Caco-2 (cell line): Measurements from ENCODE around the gene SPNS2. TPM values are rescaled to one million over a fixed set of nuclear protein-coding genes. Genes with fewer than 3 reads are reported as not detected.

ENCODE experiments used
- BruUV-seq: library from RNA; stranded (reverse); fragments of 400-500 nt; replicated peaks from 2 replicates; lab custom pipeline; 2021; lab: Mats Ljungman, UMichigan
- CTCF ChIA-PET: fragments of 300-600 bp; sonication (Branson Sonifier 250); formaldehyde crosslinking; loops from one replicate; lab custom pipeline; 2022; ENCODE audit warnings: antibody characterized with exemption; lab: Charles Lee
- POLR2A ChIA-PET: fragments of 300-600 bp; sonication (Branson Sonifier 250); formaldehyde crosslinking; loops from one replicate; lab custom pipeline; 2022; ENCODE audit warnings: antibody characterized with exemption; lab: Charles Lee
- DNase-seq, 2 experiments: peaks; one replicate each; pipeline versions ENCODE4 v3.0.0 to v3.0.0-alpha.2; 2020 to 2022
- H3K27me3 ChIP-seq: replicated peaks from 2 replicates; pipeline ENCODE4 v1.6.0; 2011; ENCODE audit warnings: low read length; ENCODE audit not compliant: control insufficient read depth, insufficient read depth
- H3K36me3 ChIP-seq: 2 replicates; pipeline ENCODE4 v1.5.1; 2011; ENCODE audit warnings: low read length; ENCODE audit not compliant: control insufficient read depth, insufficient read depth
- H3K4me1 ChIP-seq: fragments of 250-450 bp; sonication (Bioruptor Pico); 2 replicates; pipeline ENCODE4 v1.5.1; 2020; ENCODE audit warnings: mild to moderate bottlenecking
- H3K4me3 ChIP-seq: 2 replicates; pipeline ENCODE4 v1.5.1; 2011; ENCODE audit warnings: low read depth, mild to moderate bottlenecking, control low read depth, low read length
- H3K9me3 ChIP-seq: fragments of 250-450 bp; sonication (Bioruptor Pico); 2 replicates; pipeline ENCODE4 v1.5.1; 2020; ENCODE audit warnings: mild to moderate bottlenecking, moderate library complexity
- H3K27ac Mint-ChIP-seq: one replicate; pipeline ENCODE4 v1.8.0; 2022; ENCODE audit warnings: mixed read lengths; ENCODE audit not compliant: unreplicated experiment
- H3K27me3 Mint-ChIP-seq: one replicate; pipeline ENCODE4 v1.8.0; 2022; ENCODE audit warnings: mixed read lengths; ENCODE audit not compliant: insufficient read depth, unreplicated experiment
- H3K36me3 Mint-ChIP-seq: one replicate; pipeline ENCODE4 v1.8.0; 2022; ENCODE audit warnings: mild to moderate bottlenecking, mixed read lengths; ENCODE audit not compliant: insufficient read depth, unreplicated experiment
- H3K4me1 Mint-ChIP-seq: one replicate; pipeline ENCODE4 v1.8.0; 2022; ENCODE audit warnings: low read depth, mixed read lengths; ENCODE audit not compliant: unreplicated experiment
- H3K4me3 Mint-ChIP-seq: one replicate; pipeline ENCODE4 v1.8.0; 2022; ENCODE audit warnings: mild to moderate bottlenecking, moderate library complexity, mixed read lengths; ENCODE audit not compliant: unreplicated experiment
- H3K9me3 Mint-ChIP-seq: one replicate; pipeline ENCODE4 v1.8.0; 2022; ENCODE audit warnings: mixed read lengths; ENCODE audit not compliant: unreplicated experiment
- intact Hi-C: fragments of 100-400 bp; cut with micrococcal nuclease; formaldehyde crosslinking; loops from one replicate; pipeline ENCODE4 v1.10.0; 2022; ENCODE audit not compliant: unreplicated experiment
- total RNA-seq: library from RNA; stranded (reverse); gene quantifications from 2 replicates; pipeline ENCODE4 v1.2.3, GENCODE V29; 2022
- TF ChIP-seq, protein P1 (sequence below), 2 experiments: fragments of 200-600 bp in 1 of 2; IDR thresholded peaks; 1 replicate in 1 of 2; 2 replicates in 1 of 2; pipeline versions ENCODE4 v1.5.1 to v1.8.0; 2011 to 2022; ENCODE audit warnings: antibody characterized with exemption in 1 of 2, control low read depth in 1 of 2, inconsistent platforms in 1 of 2, low read depth in 1 of 2, low read length in 1 of 2, mild to moderate bottlenecking in 1 of 2, moderate library complexity in 1 of 2; ENCODE audit not compliant: insufficient read depth in 1 of 2, severe bottlenecking in 1 of 2, unreplicated experiment in 1 of 2

Gene SPNS2
- total RNA-seq, 1 experiment from 2014 or later: 1.00 TPM

DNA sequence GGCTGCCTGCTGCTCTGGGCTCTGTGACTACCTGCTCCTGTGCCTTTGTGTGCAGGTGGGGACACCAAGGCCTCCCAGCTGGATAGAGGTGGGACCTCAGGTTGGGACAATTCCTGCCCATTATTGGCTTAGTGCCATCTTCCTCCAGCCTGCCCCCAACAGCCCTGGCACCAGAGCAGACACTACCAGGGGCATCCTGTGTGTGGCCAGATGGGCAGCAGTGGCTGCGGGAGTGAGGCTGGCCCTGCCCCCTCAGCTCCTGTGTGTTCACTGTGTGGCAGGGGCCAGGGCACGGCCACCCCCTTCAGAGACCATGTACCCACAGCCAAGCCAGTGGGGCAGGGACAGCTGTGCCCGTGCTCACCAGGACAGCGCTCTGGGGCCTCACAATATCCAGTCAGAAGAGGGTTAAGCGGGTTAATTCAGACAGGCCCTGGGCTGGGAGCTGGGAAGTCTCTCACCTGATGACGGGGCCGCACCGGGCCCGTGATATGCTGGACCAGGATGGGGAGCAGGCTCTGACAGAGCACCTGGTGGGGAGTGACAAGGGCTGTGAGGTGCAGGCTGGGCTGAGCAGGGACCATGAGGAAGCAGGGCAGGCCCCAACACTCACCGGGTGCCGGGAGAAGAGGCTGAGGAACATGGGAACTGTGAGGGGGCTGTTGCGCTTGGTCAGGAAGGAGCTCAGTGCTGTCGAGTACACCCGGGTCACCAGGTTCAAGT lies 43.5 kb downstream of the SPNS2 start:
- H3K27me3 Mint-ChIP-seq: no peaks in the 10 kb centered on the region
- TF ChIP-seq, protein P1, sequence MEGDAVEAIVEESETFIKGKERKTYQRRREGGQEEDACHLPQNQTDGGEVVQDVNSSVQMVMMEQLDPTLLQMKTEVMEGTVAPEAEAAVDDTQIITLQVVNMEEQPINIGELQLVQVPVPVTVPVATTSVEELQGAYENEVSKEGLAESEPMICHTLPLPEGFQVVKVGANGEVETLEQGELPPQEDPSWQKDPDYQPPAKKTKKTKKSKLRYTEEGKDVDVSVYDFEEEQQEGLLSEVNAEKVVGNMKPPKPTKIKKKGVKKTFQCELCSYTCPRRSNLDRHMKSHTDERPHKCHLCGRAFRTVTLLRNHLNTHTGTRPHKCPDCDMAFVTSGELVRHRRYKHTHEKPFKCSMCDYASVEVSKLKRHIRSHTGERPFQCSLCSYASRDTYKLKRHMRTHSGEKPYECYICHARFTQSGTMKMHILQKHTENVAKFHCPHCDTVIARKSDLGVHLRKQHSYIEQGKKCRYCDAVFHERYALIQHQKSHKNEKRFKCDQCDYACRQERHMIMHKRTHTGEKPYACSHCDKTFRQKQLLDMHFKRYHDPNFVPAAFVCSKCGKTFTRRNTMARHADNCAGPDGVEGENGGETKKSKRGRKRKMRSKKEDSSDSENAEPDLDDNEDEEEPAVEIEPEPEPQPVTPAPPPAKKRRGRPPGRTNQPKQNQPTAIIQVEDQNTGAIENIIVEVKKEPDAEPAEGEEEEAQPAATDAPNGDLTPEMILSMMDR (IDR thresholded peaks at IDR 0.05; ENCODE audit: insufficient read depth in 1 of 2, low read depth in 1 of 2, low read length in 1 of 2, severe bottlenecking in 1 of 2, unreplicated experiment in 1 of 2): no peak
- no peak overlapping the region for H3K4me3 Mint-ChIP-seq
- H3K9me3 ChIP-seq: no peaks in the 10 kb centered on the region
- H3K4me3 ChIP-seq: no peak overlapping the region
- intact Hi-C loops: loop anchor here (5.0 kb wide), 1 partner anchor 120 kb away; no protein-coding TSS in a partner anchor
- DNase-seq: no peak
- no peaks in the 10 kb centered on the region for H3K4me1 ChIP-seq
- ChIA-PET CTCF (no interaction called here), POLR2A (no interaction called here)
- H3K27me3 ChIP-seq: no peaks in the 10 kb centered on the region
- BruUV-seq: no TSS peak
- no peaks in the 10 kb centered on the region for H3K9me3 Mint-ChIP-seq
- H3K36me3 ChIP-seq: no peaks in the 10 kb centered on the region
- peaks cover 40% of the 10 kb centered on the region for H3K36me3 Mint-ChIP-seq
- no peaks in the 10 kb centered on the region for H3K4me1 Mint-ChIP-seq
- no peak overlapping the region for H3K27ac Mint-ChIP-seq

DNA sequence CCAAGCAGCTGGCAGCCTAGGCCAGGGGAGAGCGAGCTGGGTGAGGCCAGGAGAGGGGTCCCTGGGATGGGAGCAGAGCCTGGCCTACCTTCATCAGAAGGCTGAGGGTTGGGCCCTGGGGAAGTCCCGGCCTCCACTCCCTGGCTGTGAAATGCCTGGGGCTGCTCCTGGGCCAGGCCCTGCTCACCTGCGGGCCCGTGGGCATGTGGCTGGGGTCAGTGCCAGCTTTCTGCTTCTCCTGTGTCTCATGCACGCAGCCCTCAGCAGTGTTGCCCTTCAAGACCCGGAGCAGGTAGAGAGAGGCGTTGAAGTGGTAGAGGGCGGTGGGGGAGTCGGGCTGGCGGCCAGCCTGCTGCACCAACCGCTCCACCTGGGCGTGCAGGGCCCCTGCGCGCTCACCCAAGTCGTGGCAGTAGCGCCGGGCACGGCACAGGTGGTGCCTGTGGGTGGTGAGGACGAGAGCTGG lies 44.1 kb downstream of the SPNS2 start:
- Histone ChIP-seq H3K4me1 (no peaks in the 10 kb centered on the region), H3K36me3 (no peaks in the 10 kb centered on the region), H3K27me3 (no peaks in the 10 kb centered on the region), H3K4me3 (no peak overlapping the region), H3K9me3 (no peaks in the 10 kb centered on the region)
- ChIA-PET POLR2A (no interaction called here), CTCF (no interaction called here)
- Mint-ChIP-seq H3K27ac (no peak overlapping the region), H3K4me1 (no peaks in the 10 kb centered on the region), H3K4me3 (no peak overlapping the region), H3K27me3 (no peaks in the 10 kb centered on the region), H3K36me3 (peaks cover 40% of the 10 kb centered on the region), H3K9me3 (no peaks in the 10 kb centered on the region)
- no TSS peak for BruUV-seq
- no peak for DNase-seq
- TF ChIP-seq, protein P1 (IDR thresholded peaks at IDR 0.05; ENCODE audit: insufficient read depth in 1 of 2, low read depth in 1 of 2, low read length in 1 of 2, severe bottlenecking in 1 of 2, unreplicated experiment in 1 of 2): no peak
- intact Hi-C loops: loop anchor here (5.0 kb wide), 1 partner anchor 120 kb away; no protein-coding TSS in a partner anchor

DNA sequence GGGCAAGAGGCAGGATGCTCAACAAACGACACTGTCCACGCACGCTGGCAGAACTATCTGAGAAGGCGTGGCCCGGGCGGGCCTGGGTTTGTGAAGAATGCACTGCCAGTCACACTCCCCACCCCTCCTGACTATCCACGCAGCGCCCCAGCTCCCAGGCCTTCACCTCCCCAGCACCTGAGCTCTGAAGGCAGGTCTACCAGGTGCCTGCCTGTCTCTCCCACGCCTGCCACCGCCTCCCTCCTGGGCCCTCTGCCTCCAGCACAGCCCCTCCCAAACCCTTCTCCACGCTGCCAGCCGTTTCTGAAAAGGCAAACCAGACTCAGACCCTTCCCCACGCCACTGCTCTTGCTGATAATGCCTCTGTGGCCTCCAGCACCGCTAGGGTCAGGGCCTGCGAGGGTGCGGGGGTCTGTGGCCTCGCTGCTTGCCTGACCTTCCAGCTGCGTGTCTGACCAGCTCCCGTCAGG lies 44.9 kb downstream of the SPNS2 start:
- CTCF ChIA-PET: no interaction called here
- Mint-ChIP-seq H3K27ac (no peak overlapping the region), H3K4me3 (no peak overlapping the region), H3K27me3 (no peaks in the 10 kb centered on the region), H3K36me3 (peaks cover 40% of the 10 kb centered on the region), H3K4me1 (no peaks in the 10 kb centered on the region), H3K9me3 (no peaks in the 10 kb centered on the region)
- TF ChIP-seq, protein P1 (IDR thresholded peaks at IDR 0.05; ENCODE audit: insufficient read depth in 1 of 2, low read depth in 1 of 2, low read length in 1 of 2, severe bottlenecking in 1 of 2, unreplicated experiment in 1 of 2): no peak
- H3K36me3 ChIP-seq: no peaks in the 10 kb centered on the region
- POLR2A ChIA-PET: no interaction called here
- H3K9me3 ChIP-seq: no peaks in the 10 kb centered on the region
- DNase-seq: no peak
- no TSS peak for BruUV-seq
- H3K27me3 ChIP-seq: no peaks in the 10 kb centered on the region
- H3K4me3 ChIP-seq: no peak overlapping the region
- H3K4me1 ChIP-seq: no peaks in the 10 kb centered on the region
- intact Hi-C loops: loop anchor here (5.0 kb wide), 1 partner anchor 121 kb away; no protein-coding TSS in a partner anchor
